D721Med (cell line): ENCODE data around the gene RALGPS2.
A peak's percentile ranks its signal among the peaks of the same experiment; 100 is the strongest.

ENCODE experiments used
- DNase-seq: peaks from one replicate; pipeline ENCODE4 v3.0.0; 2011; ENCODE audit warnings: low spot score; ENCODE audit not compliant: insufficient read length
- FAIRE-seq: peaks from 2 replicates; lab custom pipeline; 2011; peaks lifted over from hg19 to GRCh38; lab: Jason Lieb, UNC
- TF ChIP-seq, protein P1 (sequence below): IDR thresholded peaks from 2 replicates; pipeline ENCODE4 v1.5.1; 2012; ENCODE audit warnings: mild to moderate bottlenecking, control low read depth; ENCODE audit not compliant: insufficient read depth; ENCODE audit errors: missing control alignments

The RALGPS2 gene

DNA sequence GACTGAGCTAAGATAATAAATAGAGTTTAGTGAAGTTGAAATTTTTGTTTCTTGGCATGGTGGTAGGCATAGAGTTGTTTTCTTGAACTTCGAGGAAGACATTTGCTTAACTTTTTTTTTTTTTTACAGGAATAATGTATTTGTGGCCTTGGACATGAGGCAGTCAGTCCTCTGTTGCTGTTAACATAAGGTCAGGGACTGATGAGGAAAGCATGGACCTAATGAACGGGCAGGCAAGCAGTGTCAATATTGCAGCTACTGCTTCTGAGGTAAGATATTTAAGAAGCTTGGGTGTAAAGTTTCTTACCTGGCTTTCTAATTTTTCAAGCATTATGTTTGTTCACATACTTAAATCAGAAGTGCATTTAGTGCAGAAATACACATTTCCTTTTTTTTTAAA, 51.5 kb downstream of the RALGPS2 start:
- no peak for DNase-seq
- TF ChIP-seq, protein P1, sequence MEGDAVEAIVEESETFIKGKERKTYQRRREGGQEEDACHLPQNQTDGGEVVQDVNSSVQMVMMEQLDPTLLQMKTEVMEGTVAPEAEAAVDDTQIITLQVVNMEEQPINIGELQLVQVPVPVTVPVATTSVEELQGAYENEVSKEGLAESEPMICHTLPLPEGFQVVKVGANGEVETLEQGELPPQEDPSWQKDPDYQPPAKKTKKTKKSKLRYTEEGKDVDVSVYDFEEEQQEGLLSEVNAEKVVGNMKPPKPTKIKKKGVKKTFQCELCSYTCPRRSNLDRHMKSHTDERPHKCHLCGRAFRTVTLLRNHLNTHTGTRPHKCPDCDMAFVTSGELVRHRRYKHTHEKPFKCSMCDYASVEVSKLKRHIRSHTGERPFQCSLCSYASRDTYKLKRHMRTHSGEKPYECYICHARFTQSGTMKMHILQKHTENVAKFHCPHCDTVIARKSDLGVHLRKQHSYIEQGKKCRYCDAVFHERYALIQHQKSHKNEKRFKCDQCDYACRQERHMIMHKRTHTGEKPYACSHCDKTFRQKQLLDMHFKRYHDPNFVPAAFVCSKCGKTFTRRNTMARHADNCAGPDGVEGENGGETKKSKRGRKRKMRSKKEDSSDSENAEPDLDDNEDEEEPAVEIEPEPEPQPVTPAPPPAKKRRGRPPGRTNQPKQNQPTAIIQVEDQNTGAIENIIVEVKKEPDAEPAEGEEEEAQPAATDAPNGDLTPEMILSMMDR: no peak
- FAIRE-seq: no peak

DNA sequence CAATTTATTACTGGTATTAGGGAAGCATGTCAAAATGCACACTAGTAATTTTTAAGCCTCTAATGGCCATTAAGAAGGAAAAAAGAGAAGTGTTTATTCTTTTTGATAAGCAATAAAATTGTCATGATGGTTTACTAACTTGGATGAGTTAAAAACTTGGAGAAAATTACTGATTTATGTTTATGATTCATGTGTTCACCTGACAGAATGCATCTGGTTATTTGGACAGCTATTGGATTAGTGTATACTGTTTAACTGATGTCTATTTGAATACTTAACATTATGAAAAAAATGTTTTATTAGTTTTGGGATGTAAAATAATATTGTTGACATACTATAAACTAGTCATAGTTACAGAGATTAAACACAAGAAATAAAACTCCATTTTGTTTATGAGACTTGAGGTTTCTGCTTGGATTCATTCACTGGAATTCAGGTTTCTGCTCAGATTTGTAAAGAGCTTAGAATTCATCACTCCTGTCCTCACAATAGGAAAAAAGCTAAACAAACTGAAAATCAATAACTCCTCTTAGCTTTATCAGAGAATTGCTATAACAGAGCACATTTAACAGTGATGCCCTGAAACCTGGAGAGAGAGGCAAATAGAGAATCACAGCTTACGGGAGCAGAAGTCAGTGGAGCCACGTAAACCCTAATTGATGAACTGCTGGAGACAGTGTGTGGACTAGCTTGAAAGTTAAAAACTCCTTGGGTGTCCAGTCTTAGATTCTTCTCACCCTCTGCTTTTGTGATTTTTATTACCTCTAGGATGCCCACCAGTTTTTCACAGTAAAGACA, 56.7 kb downstream of the RALGPS2 start:
- TF ChIP-seq, protein P1: no peak
- DNase-seq (no peak), FAIRE-seq (peak; percentile 87)

DNA sequence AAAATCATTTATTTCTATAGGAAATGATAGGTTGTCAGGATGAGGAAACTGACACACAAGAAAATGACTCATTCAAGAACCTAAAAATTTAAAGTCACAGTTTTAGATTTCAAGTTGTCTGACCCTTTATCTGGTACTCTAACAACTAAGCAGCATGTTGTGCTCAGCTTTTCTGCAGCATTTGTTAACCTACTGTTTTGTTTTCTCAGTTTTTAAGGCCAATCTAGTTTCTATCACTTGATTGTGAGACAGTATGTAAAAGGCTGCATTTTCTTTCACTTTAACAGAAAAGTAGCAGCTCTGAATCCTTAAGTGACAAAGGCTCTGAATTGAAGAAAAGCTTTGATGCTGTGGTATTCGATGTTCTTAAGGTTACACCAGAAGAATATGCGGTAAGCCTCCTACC, 59.1 kb downstream of the RALGPS2 start:
- TF ChIP-seq, protein P1: no peak
- FAIRE-seq: peak; percentile 41

DNA sequence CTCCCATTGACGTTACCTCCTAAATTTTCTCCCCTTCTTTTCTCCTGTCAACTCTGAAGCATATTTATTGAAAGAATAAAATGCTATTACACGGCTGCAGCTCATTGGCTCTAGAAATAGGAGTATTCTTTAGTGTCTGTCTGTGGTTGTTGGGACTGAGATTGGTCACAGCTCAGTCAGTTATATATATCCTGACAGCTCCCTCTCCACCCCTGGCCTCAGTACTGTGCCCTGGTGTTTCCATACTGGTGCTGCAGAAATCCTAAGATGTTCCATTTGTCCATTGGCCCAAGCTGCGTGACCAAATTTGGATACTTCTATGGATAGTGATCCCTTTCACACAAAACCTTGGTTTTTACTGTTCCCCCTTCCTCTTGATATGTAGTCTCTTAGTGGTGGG, 67.3 kb downstream of the RALGPS2 start:
- FAIRE-seq (no peak), DNase-seq (no peak)
- TF ChIP-seq, protein P1: no peak

More for the DNA sequence above, 59.1 kb downstream of the RALGPS2 start:
- DNase-seq: no peak

DNA sequence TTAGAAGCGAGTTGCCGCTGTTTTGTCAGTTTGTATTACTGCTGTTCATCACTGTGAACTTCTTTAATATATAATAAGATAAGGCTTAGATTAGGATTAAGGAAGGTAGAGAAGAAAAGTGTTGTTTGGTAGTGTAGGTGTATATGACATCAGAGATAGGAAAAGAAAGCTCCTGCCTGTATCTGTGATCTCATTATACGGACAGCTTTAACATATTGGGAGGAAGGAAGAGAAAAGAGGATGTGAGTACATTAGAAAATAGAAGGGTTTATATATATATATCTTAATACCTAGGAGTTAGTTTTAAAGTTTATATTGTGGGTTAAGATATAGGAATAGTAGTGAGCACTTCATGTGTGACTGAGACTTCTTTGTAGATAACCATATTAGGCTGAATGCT, 71.0 kb downstream of the RALGPS2 start:
- TF ChIP-seq, protein P1: no peak
- FAIRE-seq: no peak
- no peak for DNase-seq

DNA sequence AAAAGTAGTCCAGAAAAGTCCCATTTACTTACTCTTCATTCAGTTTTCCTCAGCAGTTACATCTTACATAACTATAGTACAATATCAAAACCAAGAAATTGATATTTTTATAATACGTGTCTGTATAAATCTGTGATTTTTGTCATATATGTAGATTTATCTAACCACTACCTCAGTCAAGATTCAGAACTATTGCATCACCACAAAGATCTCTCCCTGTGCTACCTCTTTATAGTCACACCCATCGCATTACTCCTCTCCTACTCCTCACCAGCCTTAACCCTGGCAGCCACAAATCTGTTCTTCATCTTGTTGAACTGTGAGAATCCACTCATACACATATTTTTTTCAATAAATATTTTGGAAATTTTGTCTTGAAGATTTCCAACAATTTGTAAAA, 72.5 kb downstream of the RALGPS2 start:
- TF ChIP-seq, protein P1: no peak
- FAIRE-seq (no peak), DNase-seq (no peak)

DNA sequence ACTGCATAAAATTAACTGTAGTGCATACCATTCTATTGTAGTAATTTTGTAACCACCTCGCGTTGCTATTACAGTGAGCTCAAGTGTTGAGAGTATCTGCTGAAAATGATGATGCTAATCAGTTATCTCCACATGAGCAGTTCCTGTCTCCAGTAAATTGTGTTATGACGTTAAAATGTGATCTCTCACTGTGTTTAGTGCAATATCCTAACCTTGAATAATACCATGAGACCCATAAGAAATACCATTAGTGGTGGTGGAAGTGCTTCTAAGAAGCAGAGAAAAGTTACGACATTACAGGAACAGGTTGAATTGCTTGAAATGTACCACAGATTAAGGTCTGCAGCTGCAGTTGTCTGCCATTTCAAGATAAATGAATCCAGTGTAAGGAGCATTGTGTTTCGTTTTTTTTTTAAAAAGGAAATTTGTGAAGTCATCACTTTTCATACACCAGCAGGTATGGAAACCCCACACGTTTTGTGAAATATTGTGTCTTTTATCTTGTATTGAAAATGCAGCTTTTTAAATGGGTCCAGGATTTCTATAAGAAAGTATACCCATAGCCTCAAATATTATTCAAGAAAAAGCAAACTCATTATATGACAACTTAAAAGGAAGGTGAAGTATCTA, 73.3 kb downstream of the RALGPS2 start:
- no peak for DNase-seq
- TF ChIP-seq, protein P1: no peak
- peak; percentile 93 for FAIRE-seq
